Epithelial cell of esophagus (primary cell): ENCODE results near the gene GNAO1.

ENCODE experiments used
- DNase-seq: peaks from one replicate; pipeline ENCODE4 v3.0.0; 2010; ENCODE audit warnings: low read depth
- H3K4me3 ChIP-seq: 2 replicates; pipeline ENCODE4 v1.5.1; 2011; ENCODE audit warnings: mild to moderate bottlenecking, low read length, control low read depth
- CTCF ChIP-seq: IDR thresholded peaks from 2 replicates; pipeline ENCODE4 v1.5.1; 2011; ENCODE audit warnings: low read depth, mild to moderate bottlenecking, low read length, control low read depth, inconsistent platforms; ENCODE audit not compliant: insufficient read depth; ENCODE audit errors: missing control alignments

GNAO1 gene

GRCh38 chr16:56351481-56351880 is 160.2 kb downstream of the GNAO1 start:
- no peak for TF ChIP-seq CTCF
- DNase-seq: no peak
- H3K4me3 ChIP-seq: no peak overlapping the region

- no peak for DNase-seq
- TF ChIP-seq CTCF: no peak
- H3K4me3 ChIP-seq: no peak overlapping the region
Observed at GRCh38 chr16:56352351-56353053, 161.2 kb downstream of the GNAO1 start.

GRCh38 chr16:56353054-56353921 is 162.0 kb downstream of the GNAO1 start:
- TF ChIP-seq CTCF: no peak
- DNase-seq: no peak

GRCh38 chr16:56354016-56354415 is 162.7 kb downstream of the GNAO1 start:
- no peak for TF ChIP-seq CTCF
- H3K4me3 ChIP-seq: no peak overlapping the region
- no peak for DNase-seq

More at GRCh38 chr16:56353054-56353921, 162.0 kb downstream of the GNAO1 start:
- H3K4me3 ChIP-seq: no peak overlapping the region

GRCh38 chr16:56354746-56355145 is 163.5 kb downstream of the GNAO1 start:
- TF ChIP-seq CTCF: no peak
- no peak overlapping the region for H3K4me3 ChIP-seq
- DNase-seq: no peak

- no peak for TF ChIP-seq CTCF
- no peak overlapping the region for H3K4me3 ChIP-seq
- no peak for DNase-seq
Observed at GRCh38 chr16:56355221-56355620, 163.9 kb downstream of the GNAO1 start.
